Activated B cell treated with CpG ODN at 0.5 μM for 24 hours (primary cell): Measurements from ENCODE around the gene TAS2R30. TPM values are rescaled to one million over a fixed set of nuclear protein-coding genes. Genes with fewer than 3 reads are reported as not detected.
"Not testable (repeated sequence)": the region's sequence is repeated elsewhere in the genome, so short reads cannot be mapped to it uniquely, and the experiment has no call there.

Source experiments
- ATAC-seq: fragments of 200-7000 bp; cut with Tn5 transposase; one replicate; pipeline ENCODE4 v1.10.0; 2021; ENCODE audit warnings: low read depth, mild to moderate bottlenecking, moderate library complexity
- CTCF ChIA-PET: fragments of 350-600 bp; sonication (Branson Sonifier 250); formaldehyde crosslinking; loops from one replicate; lab custom pipeline; 2021; ENCODE audit warnings: antibody characterized with exemption; lab: Charles Lee
- POLR2A ChIA-PET: fragments of 350-600 bp; sonication (Branson Sonifier 250); formaldehyde crosslinking; loops from one replicate; lab custom pipeline; 2021; ENCODE audit warnings: antibody characterized with exemption; lab: Charles Lee
- DNase-seq: peaks from one replicate; pipeline ENCODE4 v3.0.0; 2022
- H3K27ac Mint-ChIP-seq: one replicate; pipeline ENCODE4 v1.8.0; 2020; ENCODE audit warnings: mixed read lengths
- H3K27me3 Mint-ChIP-seq: one replicate; pipeline ENCODE4 v1.8.0; 2021; ENCODE audit warnings: mixed read lengths
- H3K36me3 Mint-ChIP-seq: one replicate; pipeline ENCODE4 v1.8.0; 2021; ENCODE audit warnings: low read depth, mixed read lengths
- H3K4me1 Mint-ChIP-seq: one replicate; pipeline ENCODE4 v1.8.0; 2021; ENCODE audit warnings: mixed read lengths
- H3K4me3 Mint-ChIP-seq: one replicate; pipeline ENCODE4 v1.8.0; 2020; ENCODE audit warnings: mild to moderate bottlenecking, mixed read lengths
- H3K9me3 Mint-ChIP-seq: one replicate; pipeline ENCODE4 v1.8.0; 2020; ENCODE audit warnings: mixed read lengths
- CTCF ChIP-seq: fragments of 200-600 bp; IDR thresholded peaks from one replicate; pipeline ENCODE4 v1.8.0; 2022; ENCODE audit warnings: antibody characterized with exemption, mild to moderate bottlenecking
- intact Hi-C: fragments of 100-400 bp; cut with micrococcal nuclease; formaldehyde crosslinking; loops from one replicate; pipeline ENCODE4 v1.15.1; 2024
- total RNA-seq: library from RNA; stranded (reverse); gene quantifications from 2 replicates; pipeline ENCODE4 v1.2.3, GENCODE V29; 2022

The TAS2R30 gene
- total RNA-seq, 1 donor from 2014 or later: 6.3 TPM

GRCh38 chr12:11108862-11109261 lies 25.6 kb downstream of the TAS2R30 start:
- Mint-ChIP-seq H3K36me3 (peaks cover 71% of the 10 kb centered on the region), H3K27ac (no peak overlapping the region), H3K4me1 (peaks cover 53% of the 10 kb centered on the region), H3K9me3 (peaks cover 19% of the 10 kb centered on the region), H3K27me3 (no peaks in the 10 kb centered on the region), H3K4me3 (peak overlapping the region; percentile 35)
- ATAC-seq (no peak), DNase-seq (no peak)
- ChIA-PET CTCF (no interaction called here), POLR2A (no interaction called here)
- intact Hi-C loops: no loop called here
- no peak for TF ChIP-seq CTCF

- TF ChIP-seq CTCF: no peak
- no peak for ATAC-seq
- no peak overlapping the region for H3K4me3 Mint-ChIP-seq
- ChIA-PET CTCF (no interaction called here), POLR2A (no interaction called here)
- H3K36me3 Mint-ChIP-seq: peaks cover 69% of the 10 kb centered on the region
- H3K9me3 Mint-ChIP-seq: peaks cover 15% of the 10 kb centered on the region
- intact Hi-C loops: no loop called here
- DNase-seq: no peak
- no peaks in the 10 kb centered on the region for H3K27me3 Mint-ChIP-seq
- H3K27ac Mint-ChIP-seq: no peak overlapping the region
- peaks cover 46% of the 10 kb centered on the region for H3K4me1 Mint-ChIP-seq
Measured at GRCh38 chr12:11107719-11108118, 26.7 kb downstream of the TAS2R30 start.

- ChIA-PET POLR2A (no interaction called here), CTCF (no interaction called here)
- Mint-ChIP-seq H3K36me3 (peaks cover 60% of the 10 kb centered on the region), H3K27ac (no peak overlapping the region), H3K4me1 (peaks cover 35% of the 10 kb centered on the region), H3K9me3 (peaks cover 9% of the 10 kb centered on the region), H3K27me3 (no peaks in the 10 kb centered on the region), H3K4me3 (no peak overlapping the region)
- DNase-seq (no peak), ATAC-seq (no peak)
- intact Hi-C loops: no loop called here
- no peak for TF ChIP-seq CTCF
Measured at GRCh38 chr12:11106288-11106687, 28.2 kb downstream of the TAS2R30 start.

GRCh38 chr12:11105546-11105945 lies 28.9 kb downstream of the TAS2R30 start:
- Mint-ChIP-seq H3K9me3 (peaks cover 6% of the 10 kb centered on the region), H3K4me1 (peaks cover 28% of the 10 kb centered on the region), H3K27ac (no peak overlapping the region), H3K36me3 (peaks cover 58% of the 10 kb centered on the region), H3K4me3 (no peak overlapping the region), H3K27me3 (no peaks in the 10 kb centered on the region)
- ChIA-PET POLR2A (no interaction called here), CTCF (no interaction called here)
- intact Hi-C loops: loop anchor here (2.0 kb wide), 1 partner anchor 17 kb away; no protein-coding TSS in a partner anchor
- ATAC-seq (no peak), DNase-seq (no peak)
- no peak for TF ChIP-seq CTCF

GRCh38 chr12:11094910-11095309 lies 39.5 kb downstream of the TAS2R30 start:
- peaks cover 12% of the 10 kb centered on the region for H3K9me3 Mint-ChIP-seq
- H3K36me3 Mint-ChIP-seq: peaks cover 20% of the 10 kb centered on the region
- H3K27ac Mint-ChIP-seq, CTCF ChIA-PET, DNase-seq, H3K4me1 Mint-ChIP-seq, intact Hi-C loops, POLR2A ChIA-PET, H3K27me3 Mint-ChIP-seq, H3K4me3 Mint-ChIP-seq: not testable (repeated sequence)
- peak; percentile 58 for ATAC-seq

- CTCF ChIA-PET: no interaction called here
- Mint-ChIP-seq H3K4me3 (no peak within 1 kb of the TSS), H3K4me1 (peaks cover 8% of the 10 kb centered on the region), H3K36me3 (peaks cover 19% of the 10 kb centered on the region), H3K27ac (no peak within 1 kb of the TSS), H3K9me3 (peaks cover 7% of the 10 kb centered on the region), H3K27me3 (no peaks in the 10 kb centered on the region)
- ATAC-seq (no peak), DNase-seq (no peak)
- TF ChIP-seq CTCF: no peak
- intact Hi-C loops: no loop called here
- POLR2A ChIA-PET: no interaction called here
Measured at GRCh38 chr12:11092128-11092527, 42.3 kb downstream of the TAS2R30 start, which contains the start of gene TAS2R43. Gene TAS2R43, minus strand, starts transcription at chr12:11092313. Its CDS starts 84 bp downstream, at chr12:11092229.
